Pancreas (tissue), 10 donors: ENCODE results near the gene PHTF2. TPM values are rescaled to one million over a fixed set of nuclear protein-coding genes. Genes with fewer than 3 reads are reported as not detected.

Experiments
- ATAC-seq, 4 donors: fragments of 200-7000 bp; cut with Tn5 transposase; one replicate each; pipeline versions ENCODE4 v1.8.0 to v1.9.1; 2020; ENCODE audit warnings: mild to moderate bottlenecking in 4 of 4, moderate library complexity in 4 of 4
- DNase-seq, 6 donors: peaks; one replicate each; pipeline ENCODE4 v3.0.0-alpha.2; 2020
- FAIRE-seq: peaks from 2 replicates; lab custom pipeline; 2012; peaks lifted over from hg19 to GRCh38; lab: Jason Lieb, UNC
- H3K27ac ChIP-seq, 4 donors: fragments of 200-600 bp; sonication (generic); 1 replicate in 3 of 4; 2 replicates in 1 of 4; pipeline versions ENCODE4 v1.5.0 to v1.8.0; 2020
- H3K27me3 ChIP-seq, 4 donors: fragments of 200-600 bp; one replicate each; pipeline ENCODE4 v1.8.0; 2021
- H3K36me3 ChIP-seq, 3 donors: fragments of 200-600 bp; sonication (generic) in 1 of 3; one replicate each; pipeline versions ENCODE4 v1.5.0 to v1.8.0; 2020 to 2021
- H3K4me1 ChIP-seq, 3 donors: fragments of 200-600 bp; one replicate each; pipeline ENCODE4 v1.8.0; 2021
- H3K4me3 ChIP-seq, 4 donors: fragments of 200-600 bp; sonication (generic) in 2 of 4; one replicate each; pipeline versions ENCODE4 v1.5.0 to v1.8.0; 2020 to 2021
- H3K9me3 ChIP-seq, 4 donors: fragments of 200-600 bp; one replicate each; pipeline ENCODE4 v1.8.0; 2021
- WGBS, 2 donors: extraction: QIAGEN DNeasy Blood & Tissue Kit; methylation state at CpG; one replicate each; pipeline ENCODE4 v1.1.7; 2013; 5-methylcytosine and 5-hydroxymethylcytosine counted together
- intact Hi-C, 3 donors: fragments of 100-400 bp; cut with DNase I; formaldehyde crosslinking; loops; one replicate each; pipeline versions ENCODE4 v1.11.1 to v1.14.2; 2022
- polyA plus RNA-seq, 2 donors: library from polyadenylated mRNA; stranded (reverse); fragments of 200-250 nt; gene quantifications; one replicate each; pipeline ENCODE4 v1.2.3, GENCODE V29; 2013
- total RNA-seq, 6 donors: library from RNA; stranded (reverse); fragmentation: NEBNext Ultra II Directional in 4 of 6; extraction: Animal tissue kit (Norgen Biotek cat#: 25700) in 4 of 6; gene quantifications; one replicate each; pipeline versions ENCODE4 v1.2.1 to v1.2.4, GENCODE V29; 2021 to 2023
- TF ChIP-seq, protein P1 (sequence below), 4 donors: fragments of 200-600 bp; sonication (generic) in 3 of 4; IDR thresholded peaks; one replicate each; pipeline versions ENCODE4 v1.5.0 to v1.8.0; 2021; ENCODE audit warnings: antibody characterized with exemption in 4 of 4
- donor health status: healthy with polysubstance abuse.
- donor health status: DM: no; HTN: no; CAD: no; lungs with moderate emphysema.
- donor health status: DM: no; HTN: no; CAD: no.
- donor health status: control.
- donor health status: control.
- donor health status: Bipolar disorder and iron deficiency.
- donor health status: DM: yes; HTN: yes; CAD: no.
- donor health status: DM: no; HTN: no; CAD: no.
- donor health status: DM: no; HTN: no; CAD: no.
- donor health status: DM: yes; HTN: yes; CAD: no.

PHTF2 gene
- total and polyA plus RNA-seq, 8 donors, result 3.3 to 8.8 (median 5.1) TPM

GRCh38 chr7:77788327-77788902 is 10.2 kb upstream of the PHTF2 start:
- TF ChIP-seq, protein P1, sequence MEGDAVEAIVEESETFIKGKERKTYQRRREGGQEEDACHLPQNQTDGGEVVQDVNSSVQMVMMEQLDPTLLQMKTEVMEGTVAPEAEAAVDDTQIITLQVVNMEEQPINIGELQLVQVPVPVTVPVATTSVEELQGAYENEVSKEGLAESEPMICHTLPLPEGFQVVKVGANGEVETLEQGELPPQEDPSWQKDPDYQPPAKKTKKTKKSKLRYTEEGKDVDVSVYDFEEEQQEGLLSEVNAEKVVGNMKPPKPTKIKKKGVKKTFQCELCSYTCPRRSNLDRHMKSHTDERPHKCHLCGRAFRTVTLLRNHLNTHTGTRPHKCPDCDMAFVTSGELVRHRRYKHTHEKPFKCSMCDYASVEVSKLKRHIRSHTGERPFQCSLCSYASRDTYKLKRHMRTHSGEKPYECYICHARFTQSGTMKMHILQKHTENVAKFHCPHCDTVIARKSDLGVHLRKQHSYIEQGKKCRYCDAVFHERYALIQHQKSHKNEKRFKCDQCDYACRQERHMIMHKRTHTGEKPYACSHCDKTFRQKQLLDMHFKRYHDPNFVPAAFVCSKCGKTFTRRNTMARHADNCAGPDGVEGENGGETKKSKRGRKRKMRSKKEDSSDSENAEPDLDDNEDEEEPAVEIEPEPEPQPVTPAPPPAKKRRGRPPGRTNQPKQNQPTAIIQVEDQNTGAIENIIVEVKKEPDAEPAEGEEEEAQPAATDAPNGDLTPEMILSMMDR (IDR thresholded peaks at IDR 0.05), result no peak
- intact Hi-C loops, result no loop called here
- Histone ChIP-seq H3K27ac (no peak overlapping the region), H3K4me1 (peaks cover 3 to 14% (median 14%) of the 10 kb centered on the region in 3 donors), H3K9me3 (no peaks in the 10 kb centered on the region), H3K36me3 (peaks cover 0 to 2% (median 0%) of the 10 kb centered on the region in 3 donors), H3K27me3 (no peaks in the 10 kb centered on the region), H3K4me3 (no peak overlapping the region)
- DNase-seq, result no peak
- no peak for ATAC-seq
- FAIRE-seq, result no peak
- WGBS, 2 donors, result 97 to 98% methylated on average over 2 of the region's 2 CpGs

GRCh38 chr7:77791336-77791735 is 7.2 kb upstream of the PHTF2 start:
- peak; percentile 18 to 64 (median 39) for ATAC-seq
- intact Hi-C loops, result no loop called here
- Histone ChIP-seq H3K4me1 (peaks cover 3 to 17% (median 14%) of the 10 kb centered on the region in 3 donors), H3K36me3 (no peaks in the 10 kb centered on the region), H3K27ac (peak overlapping the region in 2 of 4 donors; percentile 22 to 62), H3K27me3 (no peaks in the 10 kb centered on the region), H3K9me3 (no peaks in the 10 kb centered on the region), H3K4me3 (no peak overlapping the region)
- WGBS, 2 donors, result 21 to 24% methylated on average over 6 of the region's 6 CpGs
- FAIRE-seq, result no peak
- TF ChIP-seq, protein P1 (IDR thresholded peaks at IDR 0.05), result no peak
- no peak for DNase-seq

DNA sequence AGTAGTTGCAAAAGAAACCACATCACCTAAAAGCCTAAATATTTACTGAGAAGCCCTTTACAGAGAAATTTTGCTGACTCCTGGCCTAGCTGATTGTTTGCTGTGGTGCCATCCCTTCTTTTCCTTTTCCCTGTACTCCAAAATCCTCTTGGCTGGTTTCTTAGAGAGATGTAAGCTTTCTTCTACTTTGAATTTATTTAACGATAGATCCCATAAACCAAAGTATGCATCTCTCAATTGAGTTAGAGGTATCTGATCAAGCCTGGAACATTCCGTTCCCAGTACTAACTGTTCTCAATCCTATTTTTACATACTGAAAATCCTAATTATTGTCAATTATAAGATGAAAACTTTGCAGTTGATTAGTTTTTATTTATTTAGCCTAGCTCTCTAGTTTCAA is 6.6 kb upstream of the PHTF2 start:
- no peak for DNase-seq
- H3K27ac ChIP-seq, result peak overlapping the region in 2 of 4 donors; percentile 22 to 62
- TF ChIP-seq, protein P1 (IDR thresholded peaks at IDR 0.05), result no peak
- no peaks in the 10 kb centered on the region for H3K36me3 ChIP-seq
- H3K4me3 ChIP-seq, result no peak overlapping the region
- intact Hi-C loops, result no loop called here
- no peak for FAIRE-seq
- peaks cover 3 to 23% (median 20%) of the 10 kb centered on the region in 3 donors for H3K4me1 ChIP-seq
- peak in 1 of 4 donors; percentile 17 for ATAC-seq
- 72 to 81% methylated on average over 2 of the region's 2 CpGs for WGBS, 2 donors
- H3K9me3 ChIP-seq, result no peaks in the 10 kb centered on the region
- H3K27me3 ChIP-seq, result no peaks in the 10 kb centered on the region

DNA sequence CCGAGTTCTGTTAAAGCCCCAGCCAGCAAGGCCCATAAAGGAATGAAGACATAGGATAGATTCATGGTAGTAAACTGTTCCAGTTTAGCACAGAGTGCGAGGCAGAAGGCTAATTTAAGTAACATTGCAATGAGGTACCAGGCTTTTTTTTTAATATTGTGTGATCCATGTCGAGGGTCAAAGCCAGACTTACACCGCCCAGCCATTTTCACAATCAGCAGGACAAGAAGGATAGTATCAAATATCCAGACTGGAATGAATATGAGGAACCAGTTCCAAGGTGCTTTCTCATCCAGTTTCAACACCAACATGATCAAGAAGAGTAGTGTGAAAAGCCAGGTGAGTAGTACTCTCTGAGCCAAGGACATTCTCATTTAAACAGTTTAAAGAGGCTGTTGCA is 4.6 kb upstream of the PHTF2 start:
- no peak for FAIRE-seq
- Histone ChIP-seq H3K27ac (no peak overlapping the region), H3K9me3 (no peaks in the 10 kb centered on the region), H3K4me1 (peaks cover 3 to 26% (median 20%) of the 10 kb centered on the region in 3 donors), H3K4me3 (no peak overlapping the region), H3K36me3 (no peaks in the 10 kb centered on the region), H3K27me3 (no peaks in the 10 kb centered on the region)
- ATAC-seq, result no peak
- intact Hi-C loops, result no loop called here
- TF ChIP-seq, protein P1 (IDR thresholded peaks at IDR 0.05), result no peak
- no peak for DNase-seq
- 89 to 90% methylated on average over 4 of the region's 4 CpGs for WGBS, 2 donors

DNA sequence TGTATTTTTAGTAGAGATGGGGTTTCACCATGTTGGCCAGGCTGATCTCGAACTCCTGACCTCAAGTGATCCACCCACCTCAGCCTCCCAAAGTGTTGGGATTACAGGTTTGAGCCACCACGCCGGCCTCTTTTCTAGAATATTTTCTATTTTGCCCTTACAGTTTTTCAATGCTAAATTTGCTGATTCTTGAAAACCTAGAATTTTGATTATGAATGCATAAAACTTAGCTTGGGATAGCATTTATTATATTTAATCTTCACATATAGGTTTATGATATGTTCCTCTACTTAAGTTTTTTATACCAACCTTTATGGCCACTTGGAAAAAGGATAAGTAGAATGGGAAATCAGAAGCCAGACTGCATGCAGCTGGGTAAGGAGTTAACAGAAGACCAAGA is 2.5 kb upstream of the PHTF2 start:
- intact Hi-C loops, result no loop called here
- no peak for FAIRE-seq
- Histone ChIP-seq H3K4me1 (peaks cover under 1 to 30% (median 29%) of the 10 kb centered on the region in 3 donors), H3K4me3 (no peak overlapping the region), H3K27ac (no peak overlapping the region), H3K9me3 (no peaks in the 10 kb centered on the region), H3K27me3 (no peaks in the 10 kb centered on the region), H3K36me3 (no peaks in the 10 kb centered on the region)
- no peak for DNase-seq
- TF ChIP-seq, protein P1 (IDR thresholded peaks at IDR 0.05), result no peak
- WGBS, 2 donors, result 77 to 100% methylated on average over 3 of the region's 3 CpGs
- ATAC-seq, result no peak
